GM12878 (cell line): ENCODE measurements around the gene RAB44. TPM values are rescaled to one million over a fixed set of nuclear protein-coding genes. Genes with fewer than 3 reads are reported as not detected.

Source experiments
- ATAC-seq: fragments of 200-7000 bp; cut with Tn5 transposase; 3 replicates; pipeline ENCODE4 v1.9.1; 2020; ENCODE audit warnings: mild to moderate bottlenecking, moderate library complexity
- BruUV-seq: library from RNA; stranded (reverse); fragments of 400-500 nt; replicated peaks from 2 replicates; lab custom pipeline; 2021; lab: Mats Ljungman, UMichigan
- CTCF ChIA-PET: fragments of 300-600 bp; sonication (Branson Sonifier 250); formaldehyde crosslinking; extraction: SDS; loops from one replicate; lab custom pipeline; 2021; ENCODE audit warnings: inconsistent platforms; lab: Yijun Ruan, JAX
- POLR2A ChIA-PET: fragments of 350-600 bp; formaldehyde crosslinking; extraction: SDS; loops from one replicate; lab custom pipeline; 2021; ENCODE audit warnings: inconsistent platforms; lab: Charles Lee
- RAD21 ChIA-PET: fragments of 300-600 bp; sonication (Branson Sonifier 250); formaldehyde crosslinking; loops from one replicate; lab custom pipeline; 2023; ENCODE audit warnings: antibody characterized with exemption; ENCODE audit not compliant: unreplicated experiment; lab: Charles Lee
- SMC1A ChIA-PET: fragments of 300-600 bp; sonication (Branson Sonifier 250); formaldehyde crosslinking; loops from one replicate; lab custom pipeline; 2023; ENCODE audit not compliant: unreplicated experiment, uncharacterized antibody; lab: Charles Lee
- DNase-seq: peaks from one replicate; pipeline ENCODE4 v3.0.0-alpha.2; 2011; ENCODE audit warnings: low read depth, low spot score
- FAIRE-seq: peaks from 3 replicates; lab custom pipeline; 2011; peaks lifted over from hg19 to GRCh38; lab: Jason Lieb, UNC
- H2AFZ ChIP-seq: 2 replicates; pipeline ENCODE4 v1.6.0; 2011; ENCODE audit warnings: low read depth, low read length, control low read depth; ENCODE audit not compliant: control insufficient read depth
- H3K27ac ChIP-seq: 2 replicates; pipeline ENCODE4 v1.5.1; 2011; ENCODE audit warnings: control low read depth; ENCODE audit not compliant: control insufficient read depth, insufficient read depth
- H3K27me3 ChIP-seq, 2 experiments: replicated peaks in 1 of 2; 2 replicates each; pipeline versions ENCODE4 v1.6.0 to v1.6.1; 2011; ENCODE audit warnings: low read length in 1 of 2; ENCODE audit not compliant: control insufficient read depth in 2 of 2, insufficient read depth in 2 of 2
- H3K36me3 ChIP-seq, 2 experiments: 2 replicates each; pipeline ENCODE4 v1.5.1; 2011; ENCODE audit warnings: low read length in 1 of 2; ENCODE audit not compliant: control insufficient read depth in 2 of 2, insufficient read depth in 2 of 2
- H3K4me1 ChIP-seq: 2 replicates; pipeline ENCODE4 v1.6.1; 2011; ENCODE audit warnings: mild to moderate bottlenecking, low read length, moderate library complexity, mixed read lengths; ENCODE audit not compliant: control insufficient read depth, insufficient read depth
- H3K4me2 ChIP-seq: 2 replicates; pipeline ENCODE4 v1.6.0; 2011; ENCODE audit warnings: control low read depth; ENCODE audit not compliant: control insufficient read depth, insufficient read depth
- H3K4me3 ChIP-seq: fragments of 200-600 bp; sonication (generic); 2 replicates; pipeline ENCODE4 v1.5.1; 2016
- H3K79me2 ChIP-seq: 2 replicates; pipeline ENCODE4 v1.6.0; 2011; ENCODE audit warnings: low read length; ENCODE audit not compliant: control insufficient read depth, insufficient read depth
- H3K9ac ChIP-seq: 2 replicates; pipeline ENCODE4 v1.8.0; 2011; ENCODE audit warnings: low read length, control low read depth, mixed read lengths; ENCODE audit not compliant: control insufficient read depth, insufficient read depth
- H3K9me3 ChIP-seq: replicated peaks from 3 replicates; pipeline ENCODE4 v1.5.1; 2011; ENCODE audit warnings: mild to moderate bottlenecking, low read length; ENCODE audit not compliant: control insufficient read depth, insufficient read depth
- H4K20me1 ChIP-seq: 2 replicates; pipeline ENCODE4 v1.6.0; 2011; ENCODE audit not compliant: control insufficient read depth, insufficient read depth
- CTCF ChIP-seq, 3 experiments: IDR thresholded peaks in 2 of 3; conservative IDR thresholded peaks in 1 of 3; 2 replicates each; pipeline ENCODE4 v1.5.1; 2011; ENCODE audit warnings: low read depth in 3 of 3, low read length in 3 of 3, mild to moderate bottlenecking in 3 of 3, control low read depth in 2 of 3, moderate library complexity in 2 of 3, inconsistent platforms in 1 of 3, mixed read lengths in 1 of 3; ENCODE audit not compliant: control insufficient read depth in 2 of 3, insufficient read depth in 1 of 3; ENCODE audit errors: extremely low read depth in 1 of 3
- ESRRA ChIP-seq: IDR thresholded peaks from 2 replicates; pipeline ENCODE4 v1.6.1; 2012; ENCODE audit warnings: mild to moderate bottlenecking, low read length, improper control_type of control experiment
- EZH2 ChIP-seq: IDR thresholded peaks from 2 replicates; pipeline ENCODE4 v1.6.1; 2012; ENCODE audit warnings: low read depth, mild to moderate bottlenecking, control low read depth, inconsistent platforms, low read length, borderline replicate concordance; ENCODE audit not compliant: control insufficient read depth
- JUNB ChIP-seq: IDR thresholded peaks from 2 replicates; pipeline ENCODE4 v1.6.1; 2016; ENCODE audit warnings: antibody characterized with exemption, mild to moderate bottlenecking
- NFIC ChIP-seq: IDR thresholded peaks from 2 replicates; pipeline ENCODE4 v1.6.1; 2012; ENCODE audit warnings: low read depth, mild to moderate bottlenecking, inconsistent platforms, low read length, moderate library complexity
- NR2C1 ChIP-seq: fragments of 450-650 bp; IDR thresholded peaks from 2 replicates; pipeline ENCODE4 v1.6.1; 2017; ENCODE audit warnings: antibody characterized with exemption, mild to moderate bottlenecking, moderate library complexity
- PRDM15 ChIP-seq: fragments of 450-650 bp; formaldehyde crosslinking; IDR thresholded peaks from 2 replicates; pipeline ENCODE4 v1.4.0; 2020; ENCODE audit warnings: mild to moderate bottlenecking, moderate library complexity
- RCOR1 ChIP-seq: conservative IDR thresholded peaks from 2 replicates; pipeline ENCODE4 v1.6.1; 2012; ENCODE audit warnings: low read depth, low read length, improper control_type of control experiment
- SMC3 ChIP-seq: IDR thresholded peaks from 2 replicates; pipeline ENCODE4 v1.6.1; 2011; ENCODE audit warnings: low read length, improper control_type of control experiment, borderline replicate concordance
- ZBTB11 ChIP-seq: fragments of 450-650 bp; formaldehyde crosslinking; IDR thresholded peaks from 2 replicates; pipeline ENCODE4 v1.5.0; 2022; ENCODE audit warnings: mild to moderate bottlenecking, missing genetic modification characterization
- ZBTB33 ChIP-seq: fragments of 450-650 bp; IDR thresholded peaks from 2 replicates; pipeline ENCODE4 v1.6.1; 2017; ENCODE audit warnings: mild to moderate bottlenecking
- ZSCAN29 ChIP-seq: fragments of 450-650 bp; IDR thresholded peaks from 2 replicates; pipeline ENCODE4 v1.6.1; 2017; ENCODE audit warnings: mild to moderate bottlenecking, moderate library complexity
- WGBS: methylation state at CpG from one replicate; pipeline ENCODE4 v1.1.6; 2016; ENCODE audit warnings: low lambda C conversion rate; ENCODE audit not compliant: insufficient replicate concordance, insufficient coverage; ENCODE audit errors: missing lambda C conversion rate; 5-methylcytosine and 5-hydroxymethylcytosine counted together
- in situ Hi-C: fragments of 300-500 bp; cut with MboI; formaldehyde crosslinking; loops from 9 replicates; pipeline ENCODE4 v1.14.3; 2018; ENCODE audit warnings: mixed read lengths
- intact Hi-C: fragments of 100-400 bp; cut with micrococcal nuclease; formaldehyde crosslinking; loops from one replicate; pipeline ENCODE4 v1.14.2; 2022; ENCODE audit not compliant: unreplicated experiment
- polyA plus RNA-seq, 11 experiments: library from polyadenylated mRNA; depleted of rRNA in 4 of 11; unstranded in 6 of 11; stranded (reverse) in 5 of 11; fragments of >200 nt; fragmentation: Nextera tagmentation in 4 of 11; fragmentation: Illumina TruSeq in 1 of 11; extraction: Ambion mirVana in 4 of 11; extraction: Trizol in 1 of 11; gene quantifications; 1 replicate in 1 of 11; 2 replicates in 10 of 11; pipeline versions ENCODE4 v1.2.1 to v1.2.3, GENCODE V29; 2011 to 2016; ENCODE audit warnings: inconsistent platforms in 2 of 11, missing spikeins in 2 of 11, low read depth in 1 of 11
- total RNA-seq, 4 experiments: library from RNA; depleted of rRNA in 3 of 4; stranded (reverse); fragments of >200 nt in 3 of 4; fragmentation: Illumina TruSeq in 1 of 4; extraction: Trizol in 1 of 4; gene quantifications; 2 replicates each; pipeline versions ENCODE4 v1.2.1 to v1.2.3, GENCODE V29; 2013 to 2021

Gene RAB44
- total and polyA plus RNA-seq, 10 of the 15 experiments (the other 5 are each of a cell fraction or from before 2014, with no cell fraction given) = 0.01 to 0.08 (median 0.05) TPM; not detected in 2

GRCh38 chr6:36698871-36699271 is 1.2 kb downstream of the RAB44 start (continued):
- TF ChIP-seq SMC3 = no peak
- no peak for TF ChIP-seq ZBTB33
- TF ChIP-seq NR2C1 = no peak
- no peak for TF ChIP-seq JUNB

- DNase-seq (no peak), ATAC-seq (no peak), FAIRE-seq (no peak)
- no peak overlapping the region for H3K4me2 ChIP-seq
- ChIA-PET RAD21 (no interaction called here), CTCF (interaction anchor here (0.9 to 2.5 kb wide), 2 partner anchors 13 to 75 kb away, joined by 3 to 10 read pairs; no protein-coding TSS in a partner anchor), SMC1A (no interaction called here), POLR2A (interaction anchor here (1.5 kb wide), 1 partner anchor 27 kb away, joined by 3 read pairs; no protein-coding TSS in a partner anchor)
- H3K79me2 ChIP-seq = no peaks in the 10 kb centered on the region
- H3K4me3 ChIP-seq = no peak overlapping the region
- no peaks in the 10 kb centered on the region for H3K9me3 ChIP-seq
- intact Hi-C loops = no loop called here
- in situ Hi-C loops = no loop called here
- no peaks in the 10 kb centered on the region for H3K27me3 ChIP-seq
- H4K20me1 ChIP-seq = no peaks in the 10 kb centered on the region
- H3K27ac ChIP-seq = no peak overlapping the region
- peaks cover 4% of the 10 kb centered on the region for H3K4me1 ChIP-seq
- 41% methylated on average over 7 of the region's 7 CpGs for WGBS
- H3K36me3 ChIP-seq = no peaks in the 10 kb centered on the region
- H3K9ac ChIP-seq = no peak overlapping the region
- no TSS peak for BruUV-seq
- no peak overlapping the region for H2AFZ ChIP-seq
- TF ChIP-seq PRDM15 (CRISPR knock-in tag) = no peak
- no peak for TF ChIP-seq ZSCAN29
- no peak for TF ChIP-seq ESRRA
- no peak for TF ChIP-seq RCOR1
- TF ChIP-seq ZBTB11 (CRISPR knock-in tag) = no peak
- TF ChIP-seq EZH2 = no peak
- TF ChIP-seq CTCF (IDR thresholded peaks at IDR 0.05 in 2 of 3, conservative IDR thresholded peaks at IDR 0.05 in 1 of 3; ENCODE audit: control insufficient read depth in 2 of 3, extremely low read depth in 1 of 3, insufficient read depth in 1 of 3, low read depth in 3 of 3, low read length in 3 of 3) = no peak
- no peak for TF ChIP-seq NFIC
- TF ChIP-seq, all 136 proteins: peak for 0
Measured at GRCh38 chr6:36699348-36699747, 1.7 kb downstream of the RAB44 start.
